ENCODE results near the gene SYT1. TPM values are rescaled to one million over a fixed set of nuclear protein-coding genes. Genes with fewer than 3 reads are reported as not detected.
A peak's percentile ranks its signal among the peaks of the same experiment; 100 is the strongest.

Gene SYT1
- total and polyA plus RNA-seq, 7 donors, result 2.8 to 20.0 (median 10.6) TPM; not detected in 1

DNA sequence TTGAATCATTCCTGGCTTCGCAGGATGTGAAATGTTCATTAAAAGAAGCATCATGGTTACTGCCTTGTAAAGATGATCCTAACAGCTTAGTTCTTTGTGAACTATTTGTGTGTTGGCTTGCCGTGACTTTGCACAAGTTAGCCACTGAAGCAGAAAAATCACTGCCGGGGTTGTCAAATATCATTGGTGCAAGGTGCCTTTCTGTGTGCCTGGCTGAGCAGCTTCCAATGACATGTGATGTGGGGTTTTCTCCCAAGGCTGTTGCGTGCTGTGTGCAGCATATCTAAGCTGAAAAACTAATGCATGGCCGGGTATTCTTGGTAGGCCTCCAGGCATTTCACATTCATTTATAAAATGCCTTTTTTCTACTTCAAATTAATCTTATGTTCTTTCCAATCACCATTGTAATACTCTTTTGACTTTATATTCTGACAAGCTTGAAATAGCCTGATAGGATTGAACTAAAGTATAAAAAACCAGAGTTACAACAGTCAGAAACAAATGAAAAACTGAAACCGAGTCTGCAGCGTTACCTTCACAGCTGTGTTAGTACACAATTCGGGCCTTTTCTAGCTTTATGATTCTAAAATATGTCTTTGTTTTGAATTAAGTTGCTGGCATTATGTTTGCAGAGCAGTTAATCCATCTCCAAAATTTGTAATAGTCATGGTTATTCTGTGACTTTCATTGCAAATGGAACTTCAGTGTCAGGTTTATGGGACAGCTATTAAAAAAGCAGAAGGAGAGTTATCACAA, 222.1 kb downstream of the SYT1 start:
- 68 to 72% methylated on average over 8 of the region's 8 CpGs for WGBS, 2 donors
- intact Hi-C loops (cut with DNase I), result no loop called here
- DNase-seq, result no peak

DNA sequence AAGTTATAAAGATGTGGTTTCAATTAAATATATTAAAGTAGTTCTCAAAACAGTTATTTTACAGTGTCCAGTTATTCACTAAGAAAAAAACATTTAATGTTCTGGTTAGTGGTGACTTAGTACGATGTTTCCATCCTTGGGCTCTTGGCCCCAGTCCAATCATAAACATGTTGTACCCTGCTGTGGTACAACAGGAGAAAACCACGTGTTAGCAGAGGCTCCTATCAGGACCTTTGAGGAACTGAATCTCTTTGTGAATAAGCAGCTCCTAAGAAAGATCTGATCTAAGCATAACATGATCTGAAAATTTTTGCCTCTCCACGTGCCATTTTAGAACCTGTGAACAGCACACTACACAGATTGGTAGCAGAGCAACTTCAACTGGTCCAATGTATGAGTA, 234.0 kb downstream of the SYT1 start:
- no peak overlapping the region for H3K4me3 ChIP-seq
- H3K9me3 ChIP-seq, result no peaks in the 10 kb centered on the region
- peaks cover 0 to 10% (median 0%) of the 10 kb centered on the region in 4 donors for H3K4me1 ChIP-seq
- no peak overlapping the region for H3K27ac ChIP-seq
- TF ChIP-seq, protein P1, sequence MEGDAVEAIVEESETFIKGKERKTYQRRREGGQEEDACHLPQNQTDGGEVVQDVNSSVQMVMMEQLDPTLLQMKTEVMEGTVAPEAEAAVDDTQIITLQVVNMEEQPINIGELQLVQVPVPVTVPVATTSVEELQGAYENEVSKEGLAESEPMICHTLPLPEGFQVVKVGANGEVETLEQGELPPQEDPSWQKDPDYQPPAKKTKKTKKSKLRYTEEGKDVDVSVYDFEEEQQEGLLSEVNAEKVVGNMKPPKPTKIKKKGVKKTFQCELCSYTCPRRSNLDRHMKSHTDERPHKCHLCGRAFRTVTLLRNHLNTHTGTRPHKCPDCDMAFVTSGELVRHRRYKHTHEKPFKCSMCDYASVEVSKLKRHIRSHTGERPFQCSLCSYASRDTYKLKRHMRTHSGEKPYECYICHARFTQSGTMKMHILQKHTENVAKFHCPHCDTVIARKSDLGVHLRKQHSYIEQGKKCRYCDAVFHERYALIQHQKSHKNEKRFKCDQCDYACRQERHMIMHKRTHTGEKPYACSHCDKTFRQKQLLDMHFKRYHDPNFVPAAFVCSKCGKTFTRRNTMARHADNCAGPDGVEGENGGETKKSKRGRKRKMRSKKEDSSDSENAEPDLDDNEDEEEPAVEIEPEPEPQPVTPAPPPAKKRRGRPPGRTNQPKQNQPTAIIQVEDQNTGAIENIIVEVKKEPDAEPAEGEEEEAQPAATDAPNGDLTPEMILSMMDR (IDR thresholded peaks at IDR 0.05), result no peak
- no peak for TF ChIP-seq EP300 (IDR thresholded peaks at IDR 0.05)
- TF ChIP-seq POLR2A (IDR thresholded peaks at IDR 0.05), result no peak
- no peak for TF ChIP-seq POLR2AphosphoS5 (IDR thresholded peaks at IDR 0.05)
- no peaks in the 10 kb centered on the region for H3K27me3 ChIP-seq
- DNase-seq, result no peak
- H3K36me3 ChIP-seq, result no peaks in the 10 kb centered on the region
- intact Hi-C loops (cut with DNase I), result no loop called here
- WGBS, 2 donors, result 64 to 68% methylated on average over 3 of the region's 3 CpGs

More for the DNA sequence above, 222.1 kb downstream of the SYT1 start:
- no peaks in the 10 kb centered on the region for H3K36me3 ChIP-seq
- TF ChIP-seq POLR2AphosphoS5 (IDR thresholded peaks at IDR 0.05), result peak in 1 of 4 donors; percentile 31
- TF ChIP-seq, protein P1 (IDR thresholded peaks at IDR 0.05), result no peak
- H3K27ac ChIP-seq, result no peak overlapping the region
- H3K27me3 ChIP-seq, result no peaks in the 10 kb centered on the region
- no peak overlapping the region for H3K4me3 ChIP-seq
- H3K9me3 ChIP-seq, result no peaks in the 10 kb centered on the region
- H3K4me1 ChIP-seq, result peaks cover 0 to 6% (median 2%) of the 10 kb centered on the region in 4 donors

DNA sequence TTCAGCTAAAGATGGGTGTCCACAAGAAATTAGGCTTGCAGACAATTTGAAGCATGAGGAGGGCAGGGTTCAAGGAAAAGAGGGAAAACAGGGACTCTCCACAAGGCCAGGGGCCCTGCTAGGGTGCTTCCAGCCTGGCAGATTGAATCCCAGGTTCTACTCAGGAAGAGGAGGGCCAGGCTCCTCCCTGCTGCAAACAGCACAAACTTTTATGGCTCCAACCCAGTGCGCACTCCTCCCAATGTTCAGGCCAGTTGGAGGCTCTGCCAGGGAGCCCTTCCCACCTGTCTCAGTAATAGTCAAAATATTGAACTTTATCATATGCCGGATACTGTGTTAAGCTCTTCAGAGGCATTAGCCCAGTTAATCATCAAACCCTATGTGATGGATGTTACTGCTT, 244.4 kb downstream of the SYT1 start:
- intact Hi-C loops (cut with DNase I), result no loop called here
- H3K4me1 ChIP-seq, result no peaks in the 10 kb centered on the region
- DNase-seq, result no peak
- no peak overlapping the region for H3K4me3 ChIP-seq
- TF ChIP-seq POLR2AphosphoS5 (IDR thresholded peaks at IDR 0.05) (no peak), POLR2A (IDR thresholded peaks at IDR 0.05) (no peak), EP300 (IDR thresholded peaks at IDR 0.05) (no peak)
- TF ChIP-seq, protein P1 (IDR thresholded peaks at IDR 0.05), result no peak
- 31 to 77% methylated on average over 2 of the region's 2 CpGs for WGBS, 2 donors
- no peaks in the 10 kb centered on the region for H3K27me3 ChIP-seq
- no peaks in the 10 kb centered on the region for H3K36me3 ChIP-seq
- no peaks in the 10 kb centered on the region for H3K9me3 ChIP-seq
- no peak overlapping the region for H3K27ac ChIP-seq

- intact Hi-C loops (cut with DNase I), result no loop called here
- Histone ChIP-seq H3K4me1 (no peaks in the 10 kb centered on the region), H3K27ac (no peak overlapping the region)
Observed at GRCh38 chr12:79114896-79115295, 250.3 kb downstream of the SYT1 start.

More at GRCh38 chr12:79114896-79115295, 250.3 kb downstream of the SYT1 start:
- DNase-seq, result no peak
- no peak for TF ChIP-seq POLR2A (IDR thresholded peaks at IDR 0.05)
- no peak for TF ChIP-seq EP300 (IDR thresholded peaks at IDR 0.05)
- TF ChIP-seq, protein P1 (IDR thresholded peaks at IDR 0.05), result no peak
- TF ChIP-seq POLR2AphosphoS5 (IDR thresholded peaks at IDR 0.05), result no peak
- Histone ChIP-seq H3K4me3 (no peak overlapping the region), H3K36me3 (no peaks in the 10 kb centered on the region), H3K27me3 (no peaks in the 10 kb centered on the region), H3K9me3 (no peaks in the 10 kb centered on the region)

Data from sigmoid colon (tissue), 7 donors.